ACC112 (cell line): ENCODE results near the gene PKN3.

Experiments
- H2AFZ ChIP-seq: fragments of 200-600 bp; sonication (generic); one replicate; pipeline ENCODE4 v1.6.0; 2017; ENCODE audit warnings: antibody characterized with exemption, low read length; ENCODE audit not compliant: unreplicated experiment
- H3K27ac ChIP-seq: fragments of 200-600 bp; sonication (generic); 2 replicates; pipeline ENCODE4 v1.5.1; 2014; ENCODE audit warnings: low read depth, mild to moderate bottlenecking, antibody characterized with exemption, low read length, moderate library complexity
- H3K27me3 ChIP-seq: fragments of 200-600 bp; sonication (generic); 2 replicates; pipeline ENCODE4 v1.6.1; 2014; ENCODE audit warnings: mild to moderate bottlenecking, antibody characterized with exemption, low read length, moderate library complexity, mixed read lengths; ENCODE audit not compliant: insufficient read depth
- H3K36me3 ChIP-seq: fragments of 200-600 bp; sonication (generic); 2 replicates; pipeline ENCODE4 v1.6.1; 2016; ENCODE audit warnings: mild to moderate bottlenecking, antibody characterized with exemption, low read length, moderate library complexity, mixed read lengths; ENCODE audit not compliant: insufficient read depth
- H3K4me1 ChIP-seq: fragments of 200-600 bp; sonication (generic); one replicate; pipeline ENCODE4 v1.6.1; 2016; ENCODE audit warnings: low read length, mixed read lengths; ENCODE audit not compliant: insufficient read depth, unreplicated experiment, control insufficient read depth
- H3K4me3 ChIP-seq: fragments of 200-600 bp; sonication (generic); 2 replicates; pipeline ENCODE4 v1.5.1; 2014; ENCODE audit warnings: mild to moderate bottlenecking, low read depth, low read length
- H3K79me2 ChIP-seq: fragments of 200-600 bp; sonication (generic); one replicate; pipeline ENCODE4 v1.6.0; 2016; ENCODE audit warnings: low read length; ENCODE audit not compliant: control insufficient read depth, unreplicated experiment, insufficient read depth

The PKN3 gene

GRCh38 chr9:128728298-128728697, 26.0 kb downstream of the PKN3 start:
- Histone ChIP-seq H3K79me2 (no peaks in the 10 kb centered on the region), H3K27ac (no peak overlapping the region), H3K27me3 (no peaks in the 10 kb centered on the region), H3K36me3 (no peaks in the 10 kb centered on the region), H3K4me3 (no peak overlapping the region), H2AFZ (no peak overlapping the region), H3K4me1 (no peaks in the 10 kb centered on the region)

DNA sequence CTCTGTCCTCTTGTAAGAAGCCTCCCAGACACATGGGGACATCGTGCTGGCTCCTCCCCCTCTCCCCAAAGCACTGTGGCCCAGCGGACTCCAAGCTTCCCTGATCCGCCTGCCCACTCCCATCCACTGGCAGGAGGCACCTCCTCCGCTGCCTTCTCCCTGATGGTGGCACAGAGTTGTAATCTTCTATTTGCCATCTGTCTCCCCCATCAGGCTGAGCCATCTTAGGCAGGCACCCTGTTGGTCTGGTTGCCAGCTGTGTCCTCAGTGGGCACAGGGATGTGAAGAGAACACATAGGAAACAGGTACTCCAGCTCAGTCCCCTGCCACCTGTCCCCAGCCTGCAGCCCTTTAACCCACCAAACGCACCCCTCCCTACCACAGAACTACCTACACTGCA, 27.0 kb downstream of the PKN3 start:
- Histone ChIP-seq H3K79me2 (no peaks in the 10 kb centered on the region), H3K27ac (no peak overlapping the region), H2AFZ (no peak overlapping the region), H3K4me3 (no peak overlapping the region), H3K4me1 (no peaks in the 10 kb centered on the region), H3K36me3 (no peaks in the 10 kb centered on the region), H3K27me3 (no peaks in the 10 kb centered on the region)

- H2AFZ ChIP-seq: no peak overlapping the region
- no peak overlapping the region for H3K4me3 ChIP-seq
- no peaks in the 10 kb centered on the region for H3K79me2 ChIP-seq
- H3K36me3 ChIP-seq: no peaks in the 10 kb centered on the region
- no peak overlapping the region for H3K27ac ChIP-seq
- H3K27me3 ChIP-seq: no peaks in the 10 kb centered on the region
- no peaks in the 10 kb centered on the region for H3K4me1 ChIP-seq
Measured at GRCh38 chr9:128729766-128730517, 27.6 kb downstream of the PKN3 start.

- Histone ChIP-seq H3K4me3 (no peak overlapping the region), H3K79me2 (no peaks in the 10 kb centered on the region), H3K27me3 (no peaks in the 10 kb centered on the region), H3K4me1 (no peaks in the 10 kb centered on the region), H2AFZ (no peak overlapping the region), H3K36me3 (no peaks in the 10 kb centered on the region), H3K27ac (no peak overlapping the region)
Measured at GRCh38 chr9:128731093-128731492, 28.8 kb downstream of the PKN3 start.

GRCh38 chr9:128731691-128732090, 29.4 kb downstream of the PKN3 start:
- no peaks in the 10 kb centered on the region for H3K79me2 ChIP-seq
- H3K27ac ChIP-seq: no peak overlapping the region
- no peaks in the 10 kb centered on the region for H3K4me1 ChIP-seq
- no peak overlapping the region for H3K4me3 ChIP-seq
- H2AFZ ChIP-seq: no peak overlapping the region
- H3K27me3 ChIP-seq: no peaks in the 10 kb centered on the region
- no peaks in the 10 kb centered on the region for H3K36me3 ChIP-seq

DNA sequence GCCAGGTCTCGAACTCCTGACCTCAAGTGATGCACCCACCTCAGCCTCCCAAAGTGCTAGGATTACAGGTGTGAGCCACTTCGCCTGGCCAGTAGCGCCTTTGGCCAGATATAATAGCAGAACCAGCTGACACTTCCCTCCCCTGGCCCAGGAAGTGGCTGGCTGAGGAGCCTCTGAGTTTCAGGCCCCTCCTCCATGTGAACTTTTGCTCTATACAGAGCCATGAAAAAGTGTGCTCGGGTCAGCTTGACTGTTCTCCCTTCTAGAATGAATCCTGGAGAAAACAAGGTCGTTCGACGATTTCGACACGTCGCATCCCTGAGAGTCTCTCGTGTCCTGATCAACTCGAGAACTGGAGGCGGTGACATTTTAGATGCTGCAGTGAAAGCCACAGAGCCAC, 30.3 kb downstream of the PKN3 start:
- Histone ChIP-seq H3K79me2 (no peaks in the 10 kb centered on the region), H3K4me1 (no peaks in the 10 kb centered on the region), H3K4me3 (no peak overlapping the region), H3K27ac (no peak overlapping the region), H3K36me3 (no peaks in the 10 kb centered on the region), H2AFZ (no peak overlapping the region), H3K27me3 (no peaks in the 10 kb centered on the region)

- no peaks in the 10 kb centered on the region for H3K4me1 ChIP-seq
- H2AFZ ChIP-seq: no peak overlapping the region
- no peak overlapping the region for H3K4me3 ChIP-seq
- H3K27ac ChIP-seq: no peak overlapping the region
- no peaks in the 10 kb centered on the region for H3K36me3 ChIP-seq
- H3K79me2 ChIP-seq: no peaks in the 10 kb centered on the region
- no peaks in the 10 kb centered on the region for H3K27me3 ChIP-seq
Measured at GRCh38 chr9:128733256-128733655, 31.0 kb downstream of the PKN3 start.

GRCh38 chr9:128735373-128735772, 33.1 kb downstream of the PKN3 start:
- no peak overlapping the region for H3K27ac ChIP-seq
- no peaks in the 10 kb centered on the region for H3K79me2 ChIP-seq

DNA sequence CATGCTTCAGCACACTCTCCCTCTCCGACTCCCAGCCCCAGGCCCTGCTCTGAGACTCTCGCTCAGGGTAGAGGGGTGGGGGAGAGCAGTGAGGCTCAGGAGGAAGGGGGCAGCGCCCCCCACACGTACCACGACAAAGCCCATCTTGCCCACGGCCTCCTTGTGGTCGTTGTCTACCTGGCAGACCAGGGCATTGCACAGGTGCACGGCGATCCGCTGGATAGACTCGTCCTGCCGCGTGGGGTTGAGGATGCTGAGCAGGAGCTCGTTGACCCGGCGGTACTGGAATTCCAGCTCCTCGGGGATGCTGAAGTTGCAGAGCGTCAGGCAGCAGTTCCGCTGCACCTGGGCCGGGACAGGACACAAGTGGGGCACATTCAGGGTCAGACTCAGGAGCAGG, 40.1 kb downstream of the PKN3 start:
- Histone ChIP-seq H3K4me1 (no peaks in the 10 kb centered on the region), H3K36me3 (peaks cover 6% of the 10 kb centered on the region; the same call in 1 of the 2 replicates), H2AFZ (no peak overlapping the region), H3K79me2 (no peaks in the 10 kb centered on the region), H3K27me3 (no peaks in the 10 kb centered on the region), H3K4me3 (no peak overlapping the region), H3K27ac (no peak overlapping the region)

More at GRCh38 chr9:128735373-128735772, 33.1 kb downstream of the PKN3 start:
- H3K36me3 ChIP-seq: peaks cover 6% of the 10 kb centered on the region; the same call in 1 of the 2 replicates
- H3K27me3 ChIP-seq: no peaks in the 10 kb centered on the region
- no peak overlapping the region for H2AFZ ChIP-seq
- H3K4me3 ChIP-seq: no peak overlapping the region
- no peaks in the 10 kb centered on the region for H3K4me1 ChIP-seq

DNA sequence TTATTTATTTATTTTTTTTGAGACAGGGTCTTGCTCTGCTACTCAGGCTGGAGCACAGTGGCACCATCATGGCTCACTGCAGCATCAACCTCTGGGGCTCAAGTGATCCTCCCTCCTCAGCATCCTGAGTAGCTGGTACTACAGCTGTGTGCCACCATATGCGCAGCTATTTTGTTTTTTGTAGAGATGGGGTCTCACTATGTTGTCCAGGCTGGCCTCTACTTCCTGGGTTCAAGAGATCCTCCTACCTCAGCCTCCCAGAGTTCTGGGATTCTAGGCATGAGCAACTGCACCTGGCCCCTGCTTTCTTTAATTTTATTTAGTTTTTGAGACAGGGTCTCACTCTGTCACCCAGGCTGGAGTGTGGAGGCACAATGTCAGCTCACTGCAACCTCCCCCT, 41.1 kb downstream of the PKN3 start:
- H3K27me3 ChIP-seq: no peaks in the 10 kb centered on the region
- H3K4me3 ChIP-seq: no peak overlapping the region
- H3K4me1 ChIP-seq: no peaks in the 10 kb centered on the region

DNA sequence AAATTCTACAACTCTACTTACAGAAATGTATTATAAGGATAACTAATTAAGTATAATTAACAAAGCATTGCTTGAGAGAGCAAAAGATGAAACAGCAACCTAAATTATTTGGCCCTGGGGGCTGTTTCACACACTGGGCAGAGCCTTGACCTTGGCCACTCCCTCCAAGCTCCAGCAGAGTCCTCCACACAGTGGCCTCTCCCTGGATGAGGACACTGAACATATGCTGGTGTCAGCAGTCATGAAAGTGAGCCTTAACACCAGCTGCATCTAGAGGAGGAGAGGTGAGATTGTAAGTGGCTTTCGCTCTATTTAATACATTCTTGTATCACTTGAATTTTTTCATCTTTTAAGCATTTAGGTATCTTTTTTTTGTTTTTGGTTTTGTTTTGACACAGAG, 44.9 kb downstream of the PKN3 start:
- no peaks in the 10 kb centered on the region for H3K79me2 ChIP-seq
- H3K4me1 ChIP-seq: no peaks in the 10 kb centered on the region
- H3K36me3 ChIP-seq: no peaks in the 10 kb centered on the region
- no peaks in the 10 kb centered on the region for H3K27me3 ChIP-seq
- H2AFZ ChIP-seq: no peak overlapping the region
- H3K4me3 ChIP-seq: no peak overlapping the region
- no peak overlapping the region for H3K27ac ChIP-seq

More for the DNA sequence above, 41.1 kb downstream of the PKN3 start:
- Histone ChIP-seq H2AFZ (no peak overlapping the region), H3K27ac (no peak overlapping the region), H3K36me3 (peaks cover 6% of the 10 kb centered on the region; the same call in 1 of the 2 replicates), H3K79me2 (no peaks in the 10 kb centered on the region)
